HepG2 (cell line): ENCODE measurements around the gene YJEFN3. TPM values are rescaled to one million over a fixed set of nuclear protein-coding genes. Genes with fewer than 3 reads are reported as not detected.
A peak's percentile ranks its signal among the peaks of the same experiment; 100 is the strongest.

Experiments
- ATAC-seq: fragments of 200-7000 bp; cut with Tn5 transposase; 3 replicates; pipeline ENCODE4 v1.9.1; 2020; ENCODE audit warnings: mild to moderate bottlenecking, moderate library complexity
- BruUV-seq: library from RNA; stranded (reverse); fragments of 400-500 nt; replicated peaks from 2 replicates; lab custom pipeline; 2021; lab: Mats Ljungman, UMichigan
- CTCF ChIA-PET: fragments of 300-600 bp; formaldehyde crosslinking; extraction: SDS; loops from one replicate; lab custom pipeline; 2021; ENCODE audit warnings: low total read pairs, inconsistent platforms, low intra/inter-chr PET ratio; lab: Yijun Ruan, JAX
- POLR2A ChIA-PET: fragments of 350-600 bp; sonication (Branson Sonifier 250); formaldehyde crosslinking; loops from one replicate; lab custom pipeline; 2020; ENCODE audit warnings: antibody characterized with exemption, inconsistent platforms; lab: Yijun Ruan, JAX
- DNase-seq: peaks from one replicate; pipeline ENCODE4 v3.0.0-alpha.2; 2015; ENCODE audit warnings: low spot score
- FAIRE-seq: peaks from 3 replicates; lab custom pipeline; 2011; peaks lifted over from hg19 to GRCh38; lab: Jason Lieb, UNC
- H2AFZ ChIP-seq: one replicate; pipeline ENCODE4 v1.6.1; 2011; ENCODE audit warnings: low read length, inconsistent platforms
- H3K27ac ChIP-seq: fragments of 300-600 bp; 3 replicates; pipeline ENCODE4 v1.8.0; 2011; ENCODE audit warnings: mixed run types, mild to moderate bottlenecking, mixed read lengths, low read length, inconsistent platforms; ENCODE audit not compliant: insufficient read depth; ENCODE audit errors: extremely low read length
- H3K27me3 ChIP-seq, 2 experiments: fragments of 200-600 bp in 1 of 2; 2 replicates in 1 of 2; 3 replicates in 1 of 2; pipeline versions ENCODE4 v1.6.0 to v1.8.0; 2011; ENCODE audit warnings: low read length in 2 of 2, mild to moderate bottlenecking in 2 of 2, moderate library complexity in 2 of 2, inconsistent platforms in 1 of 2; ENCODE audit not compliant: insufficient read depth in 2 of 2, control insufficient read depth in 1 of 2
- H3K36me3 ChIP-seq, 2 experiments: fragments of 200-600 bp in 1 of 2; replicated peaks in 1 of 2; 2 replicates in 1 of 2; 3 replicates in 1 of 2; pipeline versions ENCODE4 v1.5.1 to v1.8.0; 2011; ENCODE audit warnings: low read length in 2 of 2, inconsistent platforms in 1 of 2; ENCODE audit not compliant: insufficient read depth in 2 of 2, control insufficient read depth in 1 of 2
- H3K4me1 ChIP-seq: 2 replicates; pipeline ENCODE4 v1.5.1; 2012; ENCODE audit warnings: low read length, inconsistent platforms; ENCODE audit not compliant: insufficient read depth
- H3K4me2 ChIP-seq: 2 replicates; pipeline ENCODE4 v1.6.0; 2011; ENCODE audit warnings: low read depth, low read length, inconsistent platforms
- H3K4me3 ChIP-seq, 3 experiments: fragments of 200-600 bp in 1 of 3; sonication (generic), shearing (Covaris generic) in 1 of 3; replicated peaks in 1 of 3; 2 replicates each; pipeline ENCODE4 v1.5.1; 2011 to 2016; ENCODE audit warnings: low read length in 3 of 3, inconsistent platforms in 2 of 3, low read depth in 2 of 3, mild to moderate bottlenecking in 2 of 3, control low read depth in 1 of 3, mixed read lengths in 1 of 3; ENCODE audit not compliant: insufficient read depth in 1 of 3
- H3K79me2 ChIP-seq: one replicate; pipeline ENCODE4 v1.6.1; 2011; ENCODE audit warnings: low read length, inconsistent platforms; ENCODE audit not compliant: insufficient read depth
- H3K9ac ChIP-seq: 2 replicates; pipeline ENCODE4 v1.6.0; 2011; ENCODE audit warnings: mild to moderate bottlenecking, low read depth, low read length, inconsistent platforms; ENCODE audit not compliant: insufficient read depth
- H3K9me3 ChIP-seq: 2 replicates; pipeline ENCODE4 v1.5.1; 2012; ENCODE audit warnings: mild to moderate bottlenecking, low read length
- H4K20me1 ChIP-seq: 2 replicates; pipeline ENCODE4 v1.6.0; 2011; ENCODE audit warnings: inconsistent platforms, mild to moderate bottlenecking, low read length, moderate library complexity; ENCODE audit not compliant: insufficient read depth
- CREB1 ChIP-seq, 2 experiments: fragments of 450-650 bp in 1 of 2; IDR thresholded peaks; 2 replicates each; pipeline ENCODE4 v1.6.1; 2016 to 2017; ENCODE audit warnings: control low read depth in 1 of 2, mild to moderate bottlenecking in 1 of 2, missing compliant biosample characterization in 1 of 2, missing genetic modification characterization in 1 of 2
- HNRNPL ChIP-seq: fragments of 200-400 bp; formaldehyde crosslinking; IDR thresholded peaks from 2 replicates; pipeline ENCODE4 v1.6.1; 2017; ENCODE audit warnings: mild to moderate bottlenecking, low read depth, low read length
- ONECUT2 ChIP-seq: sonication (generic); formaldehyde crosslinking; IDR thresholded peaks from 2 replicates; pipeline ENCODE4 v1.4.0; 2020; ENCODE audit warnings: missing genetic modification reagents
- ZNF264 ChIP-seq: sonication (generic); formaldehyde crosslinking; IDR thresholded peaks from 2 replicates; pipeline ENCODE4 v1.4.0; 2020; ENCODE audit warnings: missing genetic modification reagents
- WGBS: methylation state at CpG from one replicate; pipeline ENCODE4 v1.1.6; 2017; ENCODE audit warnings: low lambda C conversion rate; 5-methylcytosine and 5-hydroxymethylcytosine counted together
- in situ Hi-C: cut with HindIII; loops from 2 replicates; pipeline ENCODE4 v1.10.0; 2017; ENCODE audit warnings: low pct_unique_long_range_greater_than_20kb; ENCODE audit not compliant: extremely low pct_ligation_motif_present
- intact Hi-C: fragments of 100-400 bp; cut with micrococcal nuclease; formaldehyde crosslinking; loops from one replicate; pipeline ENCODE4 v1.10.0; 2022; ENCODE audit not compliant: unreplicated experiment
- polyA plus RNA-seq, 8 experiments: library from polyadenylated mRNA; depleted of rRNA in 3 of 8; stranded (reverse) in 7 of 8; unstranded in 1 of 8; fragments of >200 nt; fragmentation: Illumina TruSeq in 4 of 8; extraction: Trizol in 4 of 8; gene quantifications; 2 replicates each; pipeline versions ENCODE4 v1.2.1 to v1.2.3, GENCODE V29; 2011 to 2016; ENCODE audit warnings: low read depth in 4 of 8, missing spikeins in 1 of 8, mixed read lengths in 1 of 8; ENCODE audit not compliant: insufficient read depth in 1 of 8
- total RNA-seq, 5 experiments: library from RNA; depleted of rRNA; stranded (reverse); fragments of >200 nt; fragmentation: Illumina TruSeq; extraction: Trizol; gene quantifications; 2 replicates each; pipeline ENCODE4 v1.2.3, GENCODE V29; 2016; ENCODE audit warnings: low read depth in 1 of 5

The YJEFN3 gene
- total and polyA plus RNA-seq, 2 of the 13 experiments (the other 11 are each of a cell fraction or from before 2014, with no cell fraction given) = 0.89 to 4.0 TPM

GRCh38 chr19:19559931-19560330, 31.2 kb downstream of the YJEFN3 start:
- no peak overlapping the region for H3K4me3 ChIP-seq
- H3K9ac ChIP-seq = no peak overlapping the region
- DNase-seq = no peak
- ChIA-PET POLR2A (no interaction called here), CTCF (no interaction called here)
- H3K4me2 ChIP-seq = no peak overlapping the region
- 4% methylated on average over 1 of the region's 4 CpGs for WGBS
- in situ Hi-C loops (loop anchor here (25.0 kb wide), 1 partner anchor 1002 kb away; the partner anchor contains the start of gene ZNF737), intact Hi-C loops (no loop called here)
- no peak overlapping the region for H2AFZ ChIP-seq
- ATAC-seq = no peak
- H3K79me2 ChIP-seq = no peaks in the 10 kb centered on the region
- H4K20me1 ChIP-seq = no peaks in the 10 kb centered on the region
- H3K27ac ChIP-seq = no peak overlapping the region
- no peaks in the 10 kb centered on the region for H3K36me3 ChIP-seq
- BruUV-seq = no TSS peak
- TF ChIP-seq ZNF264 (CRISPR knock-in tag) = no peak
- FAIRE-seq = no peak
- H3K27me3 ChIP-seq = peaks cover 4 to 11% of the 10 kb centered on the region in 2 experiments; a peak in 3 of 5 replicates
- H3K4me1 ChIP-seq = peaks cover 14% of the 10 kb centered on the region
- no peaks in the 10 kb centered on the region for H3K9me3 ChIP-seq

GRCh38 chr19:19561946-19562664, 33.4 kb downstream of the YJEFN3 start:
- ATAC-seq = no peak
- no TSS peak for BruUV-seq
- Histone ChIP-seq H3K4me1 (peaks cover 24% of the 10 kb centered on the region), H3K4me3 (no peak overlapping the region; a peak in 1 of 6 replicates), H3K4me2 (peak overlapping the region; percentile 55; the same call in 1 of the 2 replicates), H3K9me3 (no peaks in the 10 kb centered on the region), H3K36me3 (no peaks in the 10 kb centered on the region), H2AFZ (no peak overlapping the region), H3K27me3 (peaks cover 4 to 11% of the 10 kb centered on the region in 2 experiments; a peak in 3 of 5 replicates), H3K9ac (no peak overlapping the region), H3K27ac (no peak overlapping the region), H4K20me1 (no peaks in the 10 kb centered on the region), H3K79me2 (no peaks in the 10 kb centered on the region)
- in situ Hi-C loops (loop anchor here (25.0 kb wide), 1 partner anchor 1000 kb away; the partner anchor contains the start of gene ZNF737), intact Hi-C loops (no loop called here)
- no peak for DNase-seq
- no peak for FAIRE-seq
- 76% methylated on average over 19 of the region's 26 CpGs for WGBS
- TF ChIP-seq CREB1 (IDR thresholded peaks at IDR 0.05) = 0 out of 2 replicates have a peak, but pooled peaks have one; percentile 15
- no peak for TF ChIP-seq CREB1 (CRISPR knock-in tag; IDR thresholded peaks at IDR 0.05)
- no peak for TF ChIP-seq ONECUT2 (CRISPR knock-in tag)
- 0 out of 2 replicates have a peak, but pooled peaks have one; percentile 1 for TF ChIP-seq HNRNPL
- ChIA-PET CTCF (interaction anchor here (0.7 kb wide), 1 partner anchor 82 kb away, joined by 3 read pairs; no protein-coding TSS in a partner anchor), POLR2A (no interaction called here)
